ENCODE data around the gene FNDC7.

GRCh38 chr1:108663074-108663473, 49.6 kb upstream of the FNDC7 start:
- TF ChIP-seq, protein P1, sequence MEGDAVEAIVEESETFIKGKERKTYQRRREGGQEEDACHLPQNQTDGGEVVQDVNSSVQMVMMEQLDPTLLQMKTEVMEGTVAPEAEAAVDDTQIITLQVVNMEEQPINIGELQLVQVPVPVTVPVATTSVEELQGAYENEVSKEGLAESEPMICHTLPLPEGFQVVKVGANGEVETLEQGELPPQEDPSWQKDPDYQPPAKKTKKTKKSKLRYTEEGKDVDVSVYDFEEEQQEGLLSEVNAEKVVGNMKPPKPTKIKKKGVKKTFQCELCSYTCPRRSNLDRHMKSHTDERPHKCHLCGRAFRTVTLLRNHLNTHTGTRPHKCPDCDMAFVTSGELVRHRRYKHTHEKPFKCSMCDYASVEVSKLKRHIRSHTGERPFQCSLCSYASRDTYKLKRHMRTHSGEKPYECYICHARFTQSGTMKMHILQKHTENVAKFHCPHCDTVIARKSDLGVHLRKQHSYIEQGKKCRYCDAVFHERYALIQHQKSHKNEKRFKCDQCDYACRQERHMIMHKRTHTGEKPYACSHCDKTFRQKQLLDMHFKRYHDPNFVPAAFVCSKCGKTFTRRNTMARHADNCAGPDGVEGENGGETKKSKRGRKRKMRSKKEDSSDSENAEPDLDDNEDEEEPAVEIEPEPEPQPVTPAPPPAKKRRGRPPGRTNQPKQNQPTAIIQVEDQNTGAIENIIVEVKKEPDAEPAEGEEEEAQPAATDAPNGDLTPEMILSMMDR (conservative IDR thresholded peaks at IDR 0.05; ENCODE audit: low read length), result no peak
- TF ChIP-seq EZH2phosphoT487 (IDR thresholded peaks at IDR 0.05; ENCODE audit: borderline replicate concordance, low read depth, low read length), result no peak
